HuH-7.5 (cell line): ENCODE results near the gene ZNF439.
"Not testable (repeated sequence)": the region's sequence is repeated elsewhere in the genome, so short reads cannot be mapped to it uniquely, and the experiment has no call there.

ENCODE experiments used
- DNase-seq: peaks from one replicate; pipeline ENCODE4 v3.0.0; 2011; ENCODE audit warnings: low spot score

ZNF439 gene

DNA sequence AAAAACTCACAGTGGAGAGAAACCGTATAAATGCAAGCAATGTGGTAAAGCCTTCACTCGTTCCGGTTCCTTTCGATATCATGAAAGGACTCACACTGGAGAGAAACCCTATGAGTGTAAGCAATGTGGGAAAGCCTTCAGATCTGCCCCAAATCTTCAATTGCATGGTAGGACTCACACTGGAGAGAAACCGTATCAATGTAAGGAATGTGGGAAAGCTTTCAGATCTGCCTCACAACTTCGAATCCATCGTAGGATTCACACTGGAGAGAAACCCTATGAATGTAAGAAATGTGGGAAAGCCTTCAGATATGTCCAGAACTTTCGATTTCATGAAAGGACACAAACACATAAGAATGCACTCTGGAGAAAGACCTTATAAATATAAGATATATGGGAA lies 19.7 kb downstream of the ZNF439 start:
- DNase-seq = no peak

DNA sequence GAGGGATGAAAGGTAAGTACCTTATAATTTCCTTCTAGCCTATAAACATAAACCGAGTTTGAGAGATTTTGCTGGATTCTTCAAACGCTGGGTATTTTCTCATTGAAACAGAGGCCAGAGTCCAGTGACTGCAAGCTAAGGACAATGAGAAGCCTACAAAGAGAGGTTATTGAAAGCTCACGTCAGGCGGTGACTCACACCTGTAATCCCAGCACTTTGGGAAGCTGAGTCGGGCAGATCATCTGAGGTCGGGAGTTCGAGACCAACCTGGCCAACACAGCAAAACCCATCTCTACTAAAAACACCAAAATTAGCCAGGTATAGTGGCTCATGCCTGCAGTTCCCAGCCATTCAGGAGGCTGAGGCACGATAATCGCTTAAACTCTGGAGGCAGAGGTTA lies 24.1 kb downstream of the ZNF439 start:
- no peak for DNase-seq

DNA sequence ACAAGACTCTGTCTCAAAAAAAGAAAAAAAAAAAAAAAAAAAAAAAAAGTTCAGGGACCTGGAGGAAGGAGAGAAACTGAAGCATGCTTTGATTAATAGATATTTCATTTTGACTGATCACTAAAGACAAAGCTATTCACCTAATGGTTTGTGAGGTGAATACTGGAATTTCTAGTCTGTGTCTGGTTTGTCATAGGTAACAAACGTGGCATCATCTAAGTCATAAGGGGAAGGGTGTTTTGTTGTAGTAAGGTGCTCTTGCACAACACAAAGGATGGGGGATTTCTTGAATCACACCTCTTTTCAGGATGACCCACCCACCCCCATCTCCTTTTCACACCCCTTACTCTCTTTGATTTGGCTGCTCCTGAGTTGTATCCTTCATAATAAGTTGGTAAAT lies 25.2 kb downstream of the ZNF439 start:
- no peak for DNase-seq

DNA sequence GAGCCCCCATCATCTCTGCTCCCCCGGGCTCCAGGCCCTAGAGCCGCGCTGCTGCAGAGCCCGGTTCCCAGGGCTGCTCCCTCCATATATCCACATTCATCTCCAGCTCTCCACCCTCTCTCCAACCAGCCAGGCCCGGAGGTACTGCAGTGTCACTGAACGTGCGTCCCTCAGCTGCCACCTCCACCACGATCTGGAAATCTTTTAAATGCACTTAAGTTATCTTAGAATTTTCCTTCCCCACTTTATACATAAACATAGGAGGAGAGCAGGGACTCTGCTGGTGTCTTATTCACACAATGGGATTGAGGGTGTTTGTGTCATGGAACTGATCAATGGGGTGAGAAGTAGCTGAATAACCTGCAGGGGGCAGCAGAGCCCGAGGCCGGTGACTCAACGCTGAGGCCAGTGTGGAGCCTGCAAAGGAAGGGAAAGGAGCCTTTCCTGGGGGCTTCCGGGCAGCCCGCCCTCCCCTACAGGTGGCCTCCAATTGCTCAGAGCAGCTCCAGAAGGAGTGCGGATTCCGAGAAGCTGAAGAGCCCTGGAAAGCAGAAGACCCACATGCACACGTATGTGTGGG lies 31.3 kb downstream of the ZNF439 start:
- not testable (repeated sequence) for DNase-seq

DNA sequence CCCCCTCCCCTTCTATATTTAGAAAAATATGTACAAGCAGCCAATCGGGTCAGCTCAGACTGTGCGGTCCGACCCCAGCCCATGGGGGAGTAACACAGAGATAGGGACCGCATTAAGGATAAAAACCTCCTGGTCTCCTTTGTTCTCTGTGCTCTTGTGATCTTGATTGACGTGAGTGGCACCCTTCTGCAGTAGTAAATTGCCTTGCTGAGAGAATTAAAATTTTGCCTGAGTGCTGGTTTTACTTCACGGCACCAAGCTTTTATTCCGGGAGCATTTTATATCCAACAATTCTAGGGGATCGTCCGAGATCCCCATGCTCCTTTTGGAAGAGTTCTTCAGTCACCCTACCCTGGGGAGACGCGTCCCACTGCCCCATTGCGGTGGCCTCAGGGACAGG lies 32.1 kb downstream of the ZNF439 start:
- DNase-seq = no peak

DNA sequence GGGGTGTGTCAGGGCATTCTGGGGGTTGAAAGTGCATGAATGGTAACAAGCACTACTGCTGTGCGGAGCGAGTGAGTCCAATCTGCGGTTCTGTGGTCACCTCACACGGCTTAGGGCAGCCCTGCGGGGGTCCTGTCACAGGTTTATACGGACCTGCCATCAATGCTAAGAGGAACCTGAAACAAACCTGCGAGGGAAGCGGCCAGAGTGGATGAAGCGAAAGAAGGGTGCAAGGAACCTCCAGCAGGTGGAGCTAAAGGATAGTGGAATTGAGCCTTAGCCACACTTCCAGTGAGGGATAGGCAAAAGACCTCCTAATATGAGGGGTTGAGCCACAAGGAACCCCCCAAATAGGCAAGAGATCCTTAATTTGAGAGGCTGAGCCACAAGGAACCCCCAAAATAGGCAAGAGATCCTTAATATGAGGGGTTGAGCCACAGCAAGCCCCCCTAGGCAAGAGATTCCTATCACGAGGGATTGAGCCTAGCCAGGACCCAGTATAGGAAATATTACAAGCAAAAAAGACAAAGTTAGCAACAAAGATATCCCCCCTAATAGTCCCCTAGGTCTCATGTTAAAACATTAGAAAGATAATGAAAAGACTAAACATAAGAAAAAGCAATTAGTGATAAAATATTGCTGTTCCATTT lies 32.8 kb downstream of the ZNF439 start:
- peak; percentile 51 for DNase-seq

DNA sequence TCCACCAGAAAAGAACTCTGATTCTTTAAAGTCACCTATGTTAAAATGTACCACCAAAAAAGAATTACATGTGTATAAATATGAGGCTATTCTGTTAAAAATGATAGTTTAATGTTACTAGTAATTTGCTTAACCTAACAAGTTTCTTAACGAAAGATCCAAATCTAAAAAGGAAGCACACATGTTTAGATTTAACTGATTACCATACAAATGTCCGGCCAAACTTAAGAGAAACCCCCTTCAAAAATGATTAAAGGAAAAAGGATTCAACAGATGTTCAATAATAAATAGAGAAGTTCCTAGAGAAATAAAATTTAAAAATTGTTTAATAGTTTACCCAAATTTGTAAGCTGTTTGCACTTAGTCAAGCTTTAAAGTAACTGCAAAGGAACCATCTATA lies 34.1 kb downstream of the ZNF439 start:
- no peak for DNase-seq

DNA sequence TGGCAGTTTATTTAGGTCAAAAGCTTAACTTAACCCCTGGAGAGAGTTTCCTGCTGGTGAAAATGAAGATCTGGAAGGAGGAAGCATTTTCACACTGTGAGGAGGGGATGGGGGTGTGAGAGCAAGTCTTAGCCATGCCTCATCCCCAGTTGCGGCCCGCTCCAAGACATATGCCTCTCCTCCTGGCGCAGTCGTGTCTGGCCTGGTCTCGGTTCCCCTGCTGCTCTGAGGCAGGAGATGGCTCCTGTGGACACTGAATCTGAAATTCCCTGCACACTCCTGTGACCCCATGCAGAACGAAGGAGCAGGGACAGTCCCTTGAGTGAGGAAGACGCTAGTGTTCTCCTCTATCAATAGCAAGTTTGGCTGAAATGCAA lies 38.7 kb downstream of the ZNF439 start:
- no peak for DNase-seq

DNA sequence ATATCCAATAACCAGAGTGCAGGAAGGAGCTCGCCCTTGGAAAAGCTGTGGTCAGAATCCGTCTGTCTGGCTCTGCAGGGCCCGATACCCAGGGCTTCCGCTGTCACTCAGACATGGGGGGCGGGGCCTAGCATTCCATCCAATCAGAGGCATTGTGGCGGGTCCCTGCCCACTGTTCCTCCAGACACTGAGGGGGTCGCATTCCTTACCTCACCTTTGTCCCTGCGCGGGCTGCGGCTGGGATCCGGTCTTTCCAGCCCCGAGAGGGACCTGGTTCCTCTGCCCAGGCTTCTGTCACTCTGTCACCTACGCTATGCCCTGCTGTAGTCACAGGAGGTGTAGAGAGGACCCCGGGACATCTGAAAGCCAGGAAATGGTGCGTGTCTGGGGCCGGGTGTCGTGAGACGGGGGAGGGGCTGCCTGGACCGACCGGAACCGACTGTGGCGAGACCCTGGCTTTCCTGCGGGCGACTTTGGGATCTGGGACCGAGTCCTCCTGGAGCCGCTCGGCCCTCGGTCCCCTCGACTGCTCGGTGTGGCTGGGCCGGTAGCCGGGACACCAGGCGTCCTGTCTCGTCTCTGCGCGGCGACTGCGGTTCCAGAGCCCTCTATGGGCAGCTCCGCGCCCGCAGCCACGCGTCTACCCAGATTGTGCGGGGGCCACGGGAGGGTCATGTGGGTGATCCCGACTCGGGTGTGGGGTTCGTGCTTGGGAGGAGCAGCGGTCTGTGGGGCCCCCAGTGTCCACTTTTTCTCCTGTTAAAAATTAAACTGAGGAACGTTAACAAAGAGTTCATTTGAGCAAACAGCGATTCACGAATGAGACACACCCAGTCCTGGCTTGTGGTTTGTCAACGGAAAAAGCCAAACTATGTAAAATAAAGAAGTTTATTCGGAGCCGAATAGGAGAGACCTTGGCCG lies 39.3 kb downstream of the ZNF439 start, which contains the start of gene ZNF69:
Gene ZNF69 (plus strand): TSS at position 172 of the 921 bp plus-strand sequence. CDS start 142 bp downstream, at position 314.
- peak; percentile 63 for DNase-seq

DNA sequence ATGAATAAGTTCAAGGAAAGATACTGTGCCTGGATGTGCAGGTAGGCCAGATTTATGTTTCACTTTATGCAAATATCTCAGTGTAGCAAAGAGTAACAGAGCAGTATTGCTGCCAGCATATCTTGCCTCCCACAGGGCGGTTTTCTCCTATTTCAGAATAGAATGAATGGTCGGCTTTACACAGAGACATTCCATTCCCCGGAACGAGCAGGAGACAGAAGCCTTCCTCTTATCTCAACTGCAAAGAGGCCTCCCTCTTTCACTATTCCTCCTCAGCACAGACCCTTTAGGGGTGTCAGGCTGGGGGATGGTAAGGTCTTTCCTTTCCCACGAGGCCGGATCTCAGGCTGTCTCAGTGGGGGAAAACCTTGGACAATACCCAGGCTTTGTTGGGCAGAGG lies 41.4 kb downstream of the ZNF439 start:
- not testable (repeated sequence) for DNase-seq

DNA sequence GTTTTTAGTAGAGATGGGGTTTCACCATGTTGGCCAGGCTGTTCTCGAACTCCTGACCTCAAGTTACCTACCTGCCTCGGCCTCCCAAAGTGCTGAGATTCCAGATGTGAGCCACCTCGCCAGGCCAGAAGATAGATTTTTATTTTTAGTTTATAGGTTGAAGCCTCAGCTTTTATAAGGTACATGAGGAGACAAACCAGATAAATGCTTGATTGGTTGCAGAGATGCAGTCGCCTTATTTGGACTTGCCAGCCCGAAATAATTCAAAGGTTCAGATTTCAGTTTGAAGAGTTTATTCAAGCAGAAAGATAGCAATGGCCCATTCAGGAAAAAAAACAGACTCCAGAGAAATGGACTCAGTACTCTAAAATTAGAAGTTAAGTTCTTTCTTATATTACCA lies 42.1 kb downstream of the ZNF439 start:
- no peak for DNase-seq

DNA sequence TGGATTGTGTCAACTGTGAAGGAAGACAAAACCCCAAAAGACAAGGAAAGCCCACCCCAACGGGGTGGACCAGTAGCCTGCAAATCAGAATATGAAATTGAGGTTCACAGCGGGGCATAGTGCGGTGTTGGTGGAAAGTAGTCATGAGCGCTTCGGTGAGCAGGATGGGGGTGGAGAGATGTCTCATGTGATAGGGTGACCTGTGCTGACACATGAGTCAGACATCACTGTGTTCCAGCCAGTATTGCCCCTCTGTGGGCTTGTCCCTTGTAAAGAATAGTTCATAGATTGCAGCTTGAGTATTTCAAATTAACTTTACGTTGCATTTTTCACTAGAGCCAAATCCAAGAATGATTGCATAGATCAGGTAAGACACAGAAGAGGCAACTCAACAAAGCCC lies 46.3 kb downstream of the ZNF439 start:
- no peak for DNase-seq

DNA sequence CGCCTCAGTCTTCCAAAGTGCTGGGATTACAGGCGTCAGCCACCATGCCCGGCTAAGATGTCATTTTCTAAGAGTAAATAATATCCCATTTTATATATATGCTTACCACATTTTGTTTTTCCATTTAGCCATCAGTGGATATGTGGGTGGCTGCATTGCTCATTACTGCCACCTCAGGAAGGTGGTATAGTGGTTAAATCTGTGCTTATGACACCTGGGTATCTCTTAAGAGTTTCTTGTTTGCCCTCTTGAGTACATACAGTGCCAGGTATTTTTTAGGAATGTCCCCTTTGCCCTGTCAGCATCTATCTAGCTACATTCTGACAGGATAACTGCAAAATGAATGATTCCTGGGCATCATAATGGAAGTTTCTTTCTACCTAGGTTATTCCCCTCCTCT lies 53.7 kb downstream of the ZNF439 start:
- no peak for DNase-seq

DNA sequence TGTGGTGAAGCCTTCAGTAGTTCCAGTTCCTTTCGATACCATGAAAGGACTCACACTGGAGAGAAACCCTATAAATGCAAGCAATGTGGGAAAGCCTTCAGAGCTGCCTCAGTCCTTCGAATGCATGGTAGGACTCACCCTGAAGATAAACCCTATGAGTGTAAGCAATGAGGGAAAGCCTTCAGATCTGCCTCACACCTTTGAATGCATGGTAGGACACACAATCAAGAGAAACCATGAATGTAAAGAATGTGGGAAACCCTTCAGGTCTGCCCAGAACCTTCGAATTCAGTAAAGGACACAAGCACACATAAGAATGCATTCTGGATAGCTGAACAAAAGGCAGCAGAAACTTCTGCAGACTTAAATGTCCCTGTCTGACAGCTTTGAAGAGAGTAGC lies 57.4 kb downstream of the ZNF439 start:
- no peak for DNase-seq

DNA sequence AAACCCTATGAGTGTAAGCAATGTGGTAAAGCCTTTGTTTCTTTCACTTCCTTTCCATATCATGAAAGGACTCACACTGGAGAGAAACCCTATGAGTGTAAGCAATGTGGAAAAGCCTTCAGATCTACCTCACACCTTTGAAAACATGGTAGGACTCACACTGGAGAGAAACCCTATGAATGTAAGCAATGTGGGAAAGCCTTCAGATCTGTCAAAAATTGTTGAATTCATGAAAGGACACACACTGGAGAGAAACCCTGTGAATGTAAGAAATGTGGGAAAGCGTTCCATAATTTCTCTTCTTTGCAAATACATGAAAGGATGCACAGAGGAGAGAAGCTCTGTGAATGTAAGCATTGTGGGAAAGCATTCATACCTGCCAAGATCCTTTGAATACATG lies 63.4 kb downstream of the ZNF439 start:
- DNase-seq = not testable (repeated sequence)

DNA sequence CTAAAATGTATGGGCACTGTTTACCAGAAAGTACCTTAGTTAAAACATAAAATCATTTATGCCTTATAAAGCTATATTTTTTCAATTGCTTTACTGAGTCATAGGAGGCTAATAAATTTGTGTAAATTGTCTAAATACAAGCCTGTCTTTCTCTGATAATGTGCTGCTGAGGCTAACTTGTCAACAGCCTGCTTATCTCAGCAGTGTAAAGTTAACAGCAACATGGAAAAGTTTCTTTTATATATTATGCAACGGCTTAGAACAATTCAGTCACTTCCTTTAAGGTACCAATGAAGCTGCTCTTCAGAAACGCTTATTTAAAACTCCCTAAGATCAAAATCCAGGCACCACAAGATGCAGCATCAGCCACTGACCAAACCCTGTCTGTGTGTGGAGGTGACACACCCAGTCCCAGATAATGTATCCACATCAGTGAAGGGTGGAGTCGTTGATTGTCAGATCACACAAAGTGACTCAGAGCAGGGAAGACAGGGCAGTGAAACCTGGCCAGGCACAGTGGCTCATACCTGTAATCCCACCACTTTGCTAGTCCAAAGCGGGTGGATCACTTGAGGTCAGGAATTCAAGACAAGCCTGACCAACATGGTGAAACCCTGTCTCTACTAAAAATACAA lies 66.0 kb downstream of the ZNF439 start:
- not testable (repeated sequence) for DNase-seq
